ENCODE results near the gene C4orf50. TPM values are rescaled to one million over a fixed set of nuclear protein-coding genes. Genes with fewer than 3 reads are reported as not detected.

C4orf50 gene
- total RNA-seq, 1 donor from 2014 or later = 0.49 TPM

DNA sequence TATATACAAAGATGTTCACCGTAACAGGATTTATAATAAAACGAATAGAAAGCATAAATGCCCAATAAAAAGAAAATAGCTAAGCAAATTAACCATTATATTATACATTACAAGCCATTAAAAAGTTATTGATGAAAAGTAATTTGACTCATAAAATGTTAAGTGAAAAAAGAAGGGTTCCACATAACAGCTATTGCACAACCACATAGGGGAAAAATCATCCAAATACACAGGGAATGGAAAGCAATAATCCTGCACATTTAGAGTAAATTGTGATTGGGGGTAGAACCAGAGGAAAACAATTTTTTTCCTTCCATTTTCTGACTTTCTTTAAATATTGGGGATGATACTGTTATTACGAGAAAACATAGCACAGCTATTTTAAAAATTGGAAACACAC lies 163.3 kb downstream of the C4orf50 start:
- Histone ChIP-seq H3K36me3 (no peaks in the 10 kb centered on the region), H3K4me3 (no peak overlapping the region), H3K4me1 (no peaks in the 10 kb centered on the region), H3K27me3 (no peaks in the 10 kb centered on the region), H3K27ac (no peak overlapping the region), H3K9me3 (no peaks in the 10 kb centered on the region)
- TF ChIP-seq POLR2AphosphoS5 (IDR thresholded peaks at IDR 0.05; ENCODE audit: insufficient read depth in 1 of 2, low read depth in 1 of 2) (no peak), POLR2A (IDR thresholded peaks at IDR 0.05) (no peak)
- TF ChIP-seq, protein P1, sequence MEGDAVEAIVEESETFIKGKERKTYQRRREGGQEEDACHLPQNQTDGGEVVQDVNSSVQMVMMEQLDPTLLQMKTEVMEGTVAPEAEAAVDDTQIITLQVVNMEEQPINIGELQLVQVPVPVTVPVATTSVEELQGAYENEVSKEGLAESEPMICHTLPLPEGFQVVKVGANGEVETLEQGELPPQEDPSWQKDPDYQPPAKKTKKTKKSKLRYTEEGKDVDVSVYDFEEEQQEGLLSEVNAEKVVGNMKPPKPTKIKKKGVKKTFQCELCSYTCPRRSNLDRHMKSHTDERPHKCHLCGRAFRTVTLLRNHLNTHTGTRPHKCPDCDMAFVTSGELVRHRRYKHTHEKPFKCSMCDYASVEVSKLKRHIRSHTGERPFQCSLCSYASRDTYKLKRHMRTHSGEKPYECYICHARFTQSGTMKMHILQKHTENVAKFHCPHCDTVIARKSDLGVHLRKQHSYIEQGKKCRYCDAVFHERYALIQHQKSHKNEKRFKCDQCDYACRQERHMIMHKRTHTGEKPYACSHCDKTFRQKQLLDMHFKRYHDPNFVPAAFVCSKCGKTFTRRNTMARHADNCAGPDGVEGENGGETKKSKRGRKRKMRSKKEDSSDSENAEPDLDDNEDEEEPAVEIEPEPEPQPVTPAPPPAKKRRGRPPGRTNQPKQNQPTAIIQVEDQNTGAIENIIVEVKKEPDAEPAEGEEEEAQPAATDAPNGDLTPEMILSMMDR (IDR thresholded peaks at IDR 0.05) = no peak
- no peak for DNase-seq (ENCODE audit: extremely low spot score in 2 of 2)
- intact Hi-C loops (cut with DNase I) = no loop called here

DNA sequence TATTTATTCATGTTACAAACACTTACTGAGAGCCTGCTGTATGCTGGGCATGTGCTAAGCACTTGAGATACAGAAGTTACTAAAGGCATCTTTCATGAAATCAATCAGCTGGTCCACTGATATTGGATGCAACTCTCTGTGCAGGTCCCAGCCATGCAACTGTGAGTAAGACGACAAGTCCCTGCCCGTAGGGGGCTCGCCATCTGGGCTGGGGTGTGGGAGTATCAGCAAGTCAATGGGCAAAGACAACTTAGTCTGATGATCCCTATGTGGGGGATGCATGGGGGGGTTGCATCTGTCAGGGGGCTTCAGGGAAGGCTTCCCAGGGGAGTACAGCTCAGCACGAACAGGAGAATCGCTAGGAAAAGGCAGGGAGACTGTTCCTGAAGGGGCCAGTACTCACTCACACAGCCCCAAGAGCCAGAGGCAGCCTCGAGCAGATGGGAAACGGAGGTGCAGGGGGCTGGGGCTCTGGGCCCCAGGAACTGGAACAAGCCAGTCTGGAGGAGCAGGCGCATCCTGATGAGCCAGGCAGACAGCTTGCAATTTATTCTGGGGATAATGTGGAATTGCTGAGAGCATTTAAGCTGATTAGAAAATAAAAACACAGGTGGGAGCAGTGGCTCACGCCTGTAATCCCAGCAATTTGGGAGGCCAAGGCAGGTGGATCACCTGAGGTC lies 165.6 kb downstream of the C4orf50 start:
- no peaks in the 10 kb centered on the region for H3K36me3 ChIP-seq
- no peak for DNase-seq (ENCODE audit: extremely low spot score in 2 of 2)
- TF ChIP-seq, protein P1 (IDR thresholded peaks at IDR 0.05) = no peak
- TF ChIP-seq POLR2AphosphoS5 (IDR thresholded peaks at IDR 0.05; ENCODE audit: insufficient read depth in 1 of 2, low read depth in 1 of 2) = no peak
- no peaks in the 10 kb centered on the region for H3K27me3 ChIP-seq
- no peaks in the 10 kb centered on the region for H3K4me1 ChIP-seq
- intact Hi-C loops (cut with DNase I) = no loop called here
- H3K9me3 ChIP-seq = no peaks in the 10 kb centered on the region
- H3K4me3 ChIP-seq = no peak overlapping the region
- no peak overlapping the region for H3K27ac ChIP-seq

DNA sequence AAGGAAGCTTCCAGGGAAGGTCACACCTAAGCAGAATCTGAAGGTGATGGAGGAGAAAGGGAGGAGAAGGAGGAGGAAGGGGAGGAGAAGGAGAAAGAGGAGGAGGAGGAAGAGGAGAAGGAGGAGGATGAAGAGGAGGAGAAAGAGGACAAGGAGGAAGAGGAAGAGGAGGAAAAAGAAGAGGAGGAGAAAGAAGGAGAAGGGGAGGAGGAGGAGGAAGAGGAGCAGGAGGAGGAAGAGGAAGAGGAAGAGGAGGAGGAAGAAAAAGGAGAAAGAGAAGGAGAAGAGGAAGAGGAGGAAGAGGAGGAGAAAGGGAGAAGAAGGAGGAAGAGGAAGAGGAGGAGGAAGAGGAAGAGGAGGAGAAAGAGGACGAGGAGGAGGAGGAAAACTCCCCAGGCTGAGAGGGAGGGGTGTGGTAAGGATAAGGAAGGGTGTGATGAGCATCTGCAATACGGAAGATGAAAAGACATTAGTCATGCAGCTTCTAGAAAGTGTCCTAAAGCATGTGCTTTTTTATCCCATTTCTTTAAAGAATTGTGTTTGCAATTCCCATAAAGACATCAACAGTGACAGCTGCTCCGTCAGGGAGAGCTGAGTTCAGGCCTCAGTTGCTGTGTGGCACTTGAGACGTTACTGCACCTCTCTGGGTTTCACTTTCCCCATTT lies 166.5 kb downstream of the C4orf50 start:
- no peaks in the 10 kb centered on the region for H3K36me3 ChIP-seq
- TF ChIP-seq, protein P1 (IDR thresholded peaks at IDR 0.05) = no peak
- TF ChIP-seq POLR2A (IDR thresholded peaks at IDR 0.05) (no peak), POLR2AphosphoS5 (IDR thresholded peaks at IDR 0.05; ENCODE audit: insufficient read depth in 1 of 2, low read depth in 1 of 2) (no peak)
- DNase-seq (ENCODE audit: extremely low spot score in 2 of 2) = no peak
- H3K4me1 ChIP-seq = no peaks in the 10 kb centered on the region
- intact Hi-C loops (cut with DNase I) = no loop called here
- no peaks in the 10 kb centered on the region for H3K27me3 ChIP-seq
- H3K9me3 ChIP-seq = no peaks in the 10 kb centered on the region
- H3K4me3 ChIP-seq = no peak overlapping the region
- no peak overlapping the region for H3K27ac ChIP-seq

MicroRNAs within 50 kb of the gene (microRNA counts, 767-probe panel; counts per million panel counts)
- microRNA hsa-miR-378d = 238 to 261 counts per million in 2 donors

Small RNAs within 50 kb of the gene (microRNA-seq; reads per million reads assigned to microRNA genes)
- not detected for gene MIR378D1 (ENCODE audit: borderline number of aligned reads, borderline replicate concordance)

Small RNAs within 50 kb of the gene (small RNA-seq; reads per million reads assigned to genes)
- gene MIR378D1 = not detected

Other genes starting within 250 kb of the C4orf50 start
- gene CRMP1, start 125.3 kb downstream of the C4orf50 start, total RNA-seq = 3.4 TPM
- gene JAKMIP1, start 182.1 kb upstream of the C4orf50 start, total RNA-seq = 5.2 TPM

All from vagina (tissue), 2 donors.